Neural crest cell (in vitro differentiated cells): Measurements from ENCODE around the gene GTF2IRD1. TPM values are rescaled to one million over a fixed set of nuclear protein-coding genes. Genes with fewer than 3 reads are reported as not detected.

Experiments used
- DNase-seq: peaks from one replicate; pipeline ENCODE4 v3.0.0; 2021; ENCODE audit warnings: low read depth, mixed read lengths, low spot score
- H3K27ac Mint-ChIP-seq: one replicate; pipeline ENCODE4 v1.8.0; 2021; ENCODE audit warnings: mild to moderate bottlenecking, mixed read lengths; ENCODE audit not compliant: unreplicated experiment
- H3K27me3 Mint-ChIP-seq: 2 replicates; pipeline ENCODE4 v1.8.0; 2021; ENCODE audit warnings: low read depth, mild to moderate bottlenecking, mixed read lengths
- H3K36me3 Mint-ChIP-seq: 2 replicates; pipeline ENCODE4 v1.8.0; 2021; ENCODE audit warnings: low read depth, mild to moderate bottlenecking, mixed read lengths
- H3K4me1 Mint-ChIP-seq: 2 replicates; pipeline ENCODE4 v1.8.0; 2021; ENCODE audit warnings: mixed read lengths
- H3K4me3 Mint-ChIP-seq: one replicate; pipeline ENCODE4 v1.8.0; 2021; ENCODE audit warnings: mild to moderate bottlenecking, mixed read lengths
- H3K9me3 Mint-ChIP-seq: 2 replicates; pipeline ENCODE4 v1.8.0; 2021; ENCODE audit warnings: mixed read lengths
- CTCF ChIP-seq: fragments of 200-600 bp; sonication (generic); conservative IDR thresholded peaks from 2 replicates; pipeline ENCODE4 v1.5.0; 2021; ENCODE audit warnings: antibody characterized with exemption, mild to moderate bottlenecking
- total RNA-seq: library from RNA; stranded (reverse); gene quantifications from 2 replicates; pipeline ENCODE4 v1.2.1, GENCODE V29; 2021

GTF2IRD1 gene
- total RNA-seq, 1 donor from 2014 or later: 50.1 TPM

GRCh38 chr7:74516214-74516613 is 62.5 kb downstream of the GTF2IRD1 start:
- no peaks in the 10 kb centered on the region for H3K9me3 Mint-ChIP-seq
- peaks cover 16% of the 10 kb centered on the region for H3K36me3 Mint-ChIP-seq
- H3K27ac Mint-ChIP-seq: no peak overlapping the region
- no peak for DNase-seq
- no peak for TF ChIP-seq CTCF
- no peaks in the 10 kb centered on the region for H3K27me3 Mint-ChIP-seq
- no peak overlapping the region for H3K4me3 Mint-ChIP-seq
- no peaks in the 10 kb centered on the region for H3K4me1 Mint-ChIP-seq

- TF ChIP-seq CTCF: no peak
- no peak for DNase-seq
- Mint-ChIP-seq H3K9me3 (no peaks in the 10 kb centered on the region), H3K27me3 (no peaks in the 10 kb centered on the region), H3K4me1 (no peaks in the 10 kb centered on the region), H3K36me3 (peaks cover 22% of the 10 kb centered on the region), H3K4me3 (no peak overlapping the region), H3K27ac (no peak overlapping the region)
Measured at GRCh38 chr7:74518041-74518440, 64.3 kb downstream of the GTF2IRD1 start.

GRCh38 chr7:74518654-74519053 is 64.9 kb downstream of the GTF2IRD1 start:
- no peak overlapping the region for H3K27ac Mint-ChIP-seq
- TF ChIP-seq CTCF: no peak
- H3K27me3 Mint-ChIP-seq: no peaks in the 10 kb centered on the region
- no peaks in the 10 kb centered on the region for H3K9me3 Mint-ChIP-seq
- H3K36me3 Mint-ChIP-seq: peaks cover 22% of the 10 kb centered on the region
- no peaks in the 10 kb centered on the region for H3K4me1 Mint-ChIP-seq
- DNase-seq: no peak
- no peak overlapping the region for H3K4me3 Mint-ChIP-seq

- DNase-seq: no peak
- Mint-ChIP-seq H3K9me3 (no peaks in the 10 kb centered on the region), H3K4me1 (no peaks in the 10 kb centered on the region), H3K4me3 (no peak overlapping the region), H3K36me3 (peaks cover 22% of the 10 kb centered on the region), H3K27ac (no peak overlapping the region), H3K27me3 (no peaks in the 10 kb centered on the region)
- no peak for TF ChIP-seq CTCF
Measured at GRCh38 chr7:74519395-74519794, 65.7 kb downstream of the GTF2IRD1 start.

- Mint-ChIP-seq H3K4me3 (no peak overlapping the region), H3K9me3 (no peaks in the 10 kb centered on the region), H3K36me3 (peaks cover 17% of the 10 kb centered on the region), H3K4me1 (no peaks in the 10 kb centered on the region), H3K27me3 (no peaks in the 10 kb centered on the region), H3K27ac (no peak overlapping the region)
- TF ChIP-seq CTCF: no peak
- DNase-seq: no peak
Measured at GRCh38 chr7:74521855-74522254, 68.1 kb downstream of the GTF2IRD1 start.
